DOHH2 (cell line): Measurements from ENCODE around the gene ALAS1.
A peak's percentile ranks its signal among the peaks of the same experiment; 100 is the strongest.

ENCODE experiments used
- EZH2phosphoT487 ChIP-seq: fragments of 200-600 bp; sonication (generic); IDR thresholded peaks from 2 replicates; pipeline ENCODE4 v1.6.1; 2017; ENCODE audit warnings: borderline replicate concordance, mild to moderate bottlenecking, antibody characterized with exemption, low read length, moderate library complexity, mixed read lengths
- TF ChIP-seq, protein P1 (sequence below): fragments of 200-600 bp; sonication (generic); IDR thresholded peaks from one replicate; pipeline ENCODE4 v1.5.1; 2014; ENCODE audit warnings: antibody characterized with exemption, mild to moderate bottlenecking, low read depth, low read length; ENCODE audit not compliant: poor library complexity, severe bottlenecking

DNA sequence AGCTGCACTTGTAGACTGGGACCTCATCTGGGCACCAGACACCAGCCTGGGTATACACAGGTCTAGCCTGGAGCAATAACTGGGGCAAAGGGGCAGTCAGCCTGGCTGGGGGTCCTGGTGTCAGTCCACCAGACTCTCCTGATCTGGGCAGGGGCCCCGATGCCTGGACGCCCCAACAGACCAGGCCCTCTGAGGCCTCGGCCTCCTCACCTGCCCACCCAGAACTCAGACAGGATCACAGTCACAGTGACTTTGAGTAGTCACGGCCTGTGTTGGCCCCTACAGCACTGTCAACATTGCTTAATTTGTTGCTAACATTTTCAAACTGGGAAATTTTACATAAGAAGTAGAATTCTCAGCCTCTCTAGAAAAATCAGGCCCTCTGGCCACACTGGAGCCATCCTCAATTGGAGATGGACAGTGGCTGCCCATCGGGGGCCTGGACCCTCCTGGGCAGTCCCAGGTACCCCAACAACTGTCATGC lies 35.2 kb downstream of the ALAS1 start:
- no peak for TF ChIP-seq EZH2phosphoT487
- TF ChIP-seq, protein P1, sequence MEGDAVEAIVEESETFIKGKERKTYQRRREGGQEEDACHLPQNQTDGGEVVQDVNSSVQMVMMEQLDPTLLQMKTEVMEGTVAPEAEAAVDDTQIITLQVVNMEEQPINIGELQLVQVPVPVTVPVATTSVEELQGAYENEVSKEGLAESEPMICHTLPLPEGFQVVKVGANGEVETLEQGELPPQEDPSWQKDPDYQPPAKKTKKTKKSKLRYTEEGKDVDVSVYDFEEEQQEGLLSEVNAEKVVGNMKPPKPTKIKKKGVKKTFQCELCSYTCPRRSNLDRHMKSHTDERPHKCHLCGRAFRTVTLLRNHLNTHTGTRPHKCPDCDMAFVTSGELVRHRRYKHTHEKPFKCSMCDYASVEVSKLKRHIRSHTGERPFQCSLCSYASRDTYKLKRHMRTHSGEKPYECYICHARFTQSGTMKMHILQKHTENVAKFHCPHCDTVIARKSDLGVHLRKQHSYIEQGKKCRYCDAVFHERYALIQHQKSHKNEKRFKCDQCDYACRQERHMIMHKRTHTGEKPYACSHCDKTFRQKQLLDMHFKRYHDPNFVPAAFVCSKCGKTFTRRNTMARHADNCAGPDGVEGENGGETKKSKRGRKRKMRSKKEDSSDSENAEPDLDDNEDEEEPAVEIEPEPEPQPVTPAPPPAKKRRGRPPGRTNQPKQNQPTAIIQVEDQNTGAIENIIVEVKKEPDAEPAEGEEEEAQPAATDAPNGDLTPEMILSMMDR, result peak; percentile 6
